OCI-LY3 (cell line): ENCODE measurements around the gene DAP.

Experiments
- H2AFZ ChIP-seq: fragments of 200-600, 300-600 bp; shearing (Covaris generic); 2 replicates; pipeline ENCODE4 v1.6.0; 2014; ENCODE audit warnings: antibody characterized with exemption, low read depth, low read length
- H3K27ac ChIP-seq: fragments of 200-600, 300-600 bp; sonication (generic); 2 replicates; pipeline ENCODE4 v1.5.1; 2014; ENCODE audit warnings: mild to moderate bottlenecking, low read length, moderate library complexity, mixed read lengths
- H3K27me3 ChIP-seq: fragments of 200-600, 300-600 bp; sonication (generic); 2 replicates; pipeline ENCODE4 v1.6.1; 2014; ENCODE audit warnings: low read depth, low read length, mixed read lengths
- H3K36me3 ChIP-seq: fragments of 200-600, 300-600 bp; sonication (generic); replicated peaks from 2 replicates; pipeline ENCODE3; 2014; ENCODE audit warnings: low read depth, low read length, mixed read lengths
- H3K4me1 ChIP-seq: fragments of 300-600, 200-600 bp; sonication (generic); 2 replicates; pipeline ENCODE4 v1.6.1; 2014; ENCODE audit warnings: low read length, mixed read lengths
- H3K4me2 ChIP-seq: fragments of 200-600, 300-600 bp; sonication (generic); 2 replicates; pipeline ENCODE4 v1.6.1; 2014; ENCODE audit warnings: low read length, mixed read lengths
- H3K4me3 ChIP-seq: fragments of 300-600, 200-600 bp; sonication (generic); 2 replicates; pipeline ENCODE4 v1.5.1; 2014; ENCODE audit warnings: antibody characterized with exemption, mild to moderate bottlenecking, low read length, moderate library complexity
- H3K79me2 ChIP-seq: fragments of 300-600, 200-600 bp; shearing (Covaris generic); 2 replicates; pipeline ENCODE4 v1.6.1; 2014; ENCODE audit warnings: mild to moderate bottlenecking, low read length, mixed read lengths
- H3K9ac ChIP-seq: fragments of 300-600, 200-600 bp; shearing (Covaris generic); 2 replicates; pipeline ENCODE4 v1.6.0; 2014; ENCODE audit warnings: mild to moderate bottlenecking, low read length, moderate library complexity
- H3K9me3 ChIP-seq: fragments of 200-600, 300-600 bp; shearing (Covaris generic); 2 replicates; pipeline ENCODE4 v1.6.1; 2014; ENCODE audit warnings: low read length, mixed read lengths; ENCODE audit not compliant: insufficient read depth
- H4K20me1 ChIP-seq: fragments of 200-600, 300-600 bp; sonication (generic); 2 replicates; pipeline ENCODE4 v1.6.1; 2016; ENCODE audit warnings: low read length, mixed read lengths; ENCODE audit not compliant: insufficient read depth
- EZH2phosphoT487 ChIP-seq: fragments of 200-600 bp; shearing (Covaris generic); IDR thresholded peaks from 2 replicates; pipeline ENCODE4 v1.6.1; 2018; ENCODE audit warnings: antibody characterized with exemption, mixed run types, low read depth
- TF ChIP-seq, protein P1 (sequence below): fragments of 200-600, 300-600 bp; sonication (generic); IDR thresholded peaks from 2 replicates; pipeline ENCODE4 v1.5.1; 2014; ENCODE audit warnings: antibody characterized with exemption, low read length, low read depth

Gene DAP

DNA sequence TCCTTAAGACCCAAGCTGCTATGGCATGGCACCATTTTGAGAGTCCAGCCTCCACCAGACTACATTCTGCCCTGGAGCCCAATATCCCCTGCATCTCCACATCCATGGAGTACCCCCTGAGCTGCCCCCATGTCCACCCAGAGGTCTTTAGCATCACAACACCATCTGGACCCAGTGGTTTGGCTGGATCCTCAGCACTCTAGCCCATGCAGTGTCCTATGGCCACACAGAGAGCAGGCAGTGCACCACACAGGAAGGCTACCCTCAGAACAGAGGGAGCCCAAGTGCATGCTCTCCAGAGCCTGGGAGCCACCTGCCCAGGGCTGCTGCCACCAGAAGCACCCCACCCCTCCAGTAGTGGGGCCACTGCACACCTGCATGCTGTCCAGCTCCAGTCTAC lies 18.6 kb upstream of the DAP start:
- H3K4me3 ChIP-seq = no peak overlapping the region
- no peaks in the 10 kb centered on the region for H3K4me1 ChIP-seq
- H4K20me1 ChIP-seq = no peaks in the 10 kb centered on the region
- H3K9ac ChIP-seq = no peak overlapping the region
- H3K27ac ChIP-seq = no peak overlapping the region
- no peaks in the 10 kb centered on the region for H3K79me2 ChIP-seq
- no peaks in the 10 kb centered on the region for H3K27me3 ChIP-seq
- no peaks in the 10 kb centered on the region for H3K9me3 ChIP-seq
- TF ChIP-seq, protein P1, sequence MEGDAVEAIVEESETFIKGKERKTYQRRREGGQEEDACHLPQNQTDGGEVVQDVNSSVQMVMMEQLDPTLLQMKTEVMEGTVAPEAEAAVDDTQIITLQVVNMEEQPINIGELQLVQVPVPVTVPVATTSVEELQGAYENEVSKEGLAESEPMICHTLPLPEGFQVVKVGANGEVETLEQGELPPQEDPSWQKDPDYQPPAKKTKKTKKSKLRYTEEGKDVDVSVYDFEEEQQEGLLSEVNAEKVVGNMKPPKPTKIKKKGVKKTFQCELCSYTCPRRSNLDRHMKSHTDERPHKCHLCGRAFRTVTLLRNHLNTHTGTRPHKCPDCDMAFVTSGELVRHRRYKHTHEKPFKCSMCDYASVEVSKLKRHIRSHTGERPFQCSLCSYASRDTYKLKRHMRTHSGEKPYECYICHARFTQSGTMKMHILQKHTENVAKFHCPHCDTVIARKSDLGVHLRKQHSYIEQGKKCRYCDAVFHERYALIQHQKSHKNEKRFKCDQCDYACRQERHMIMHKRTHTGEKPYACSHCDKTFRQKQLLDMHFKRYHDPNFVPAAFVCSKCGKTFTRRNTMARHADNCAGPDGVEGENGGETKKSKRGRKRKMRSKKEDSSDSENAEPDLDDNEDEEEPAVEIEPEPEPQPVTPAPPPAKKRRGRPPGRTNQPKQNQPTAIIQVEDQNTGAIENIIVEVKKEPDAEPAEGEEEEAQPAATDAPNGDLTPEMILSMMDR = no peak
- no peak for TF ChIP-seq EZH2phosphoT487
- H2AFZ ChIP-seq = no peak overlapping the region
- H3K36me3 ChIP-seq = no peaks in the 10 kb centered on the region
- no peak overlapping the region for H3K4me2 ChIP-seq

DNA sequence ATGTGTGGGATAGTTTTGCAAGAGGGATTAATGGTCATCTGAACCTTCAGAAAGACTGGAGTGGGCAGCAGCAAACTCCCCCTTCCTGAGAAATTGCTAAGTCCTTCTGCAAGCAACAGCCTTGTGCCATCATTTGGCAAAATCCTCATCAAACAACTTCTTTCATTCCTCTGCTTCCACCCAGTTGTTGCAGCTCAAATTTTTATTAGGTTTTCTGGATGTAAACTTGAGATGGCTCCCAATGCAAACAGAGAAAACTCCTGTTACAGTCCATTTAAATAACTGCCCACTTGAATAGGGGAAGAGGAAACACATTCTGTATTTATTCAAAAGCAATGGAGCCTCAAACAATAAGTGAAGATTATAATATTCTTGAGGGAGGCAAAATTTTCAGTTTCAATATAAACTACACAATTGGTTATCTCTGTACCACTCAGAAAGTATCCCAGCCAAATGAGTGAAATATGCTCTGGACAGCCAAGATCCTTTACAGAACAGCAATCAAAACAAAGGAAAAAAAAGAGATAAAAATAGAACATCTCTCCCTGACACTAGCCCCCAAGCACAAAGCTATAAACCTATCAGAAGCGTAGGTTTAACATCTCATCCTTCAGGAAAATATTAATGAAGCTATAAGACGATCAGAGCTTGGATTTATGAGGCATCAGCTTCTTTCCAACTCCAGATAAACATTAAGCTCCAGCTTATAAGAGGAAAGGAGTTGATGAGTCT lies 17.3 kb upstream of the DAP start:
- no peak overlapping the region for H3K9ac ChIP-seq
- H3K9me3 ChIP-seq = no peaks in the 10 kb centered on the region
- TF ChIP-seq, protein P1 = no peak
- TF ChIP-seq EZH2phosphoT487 = no peak
- H3K27ac ChIP-seq = no peak overlapping the region
- H3K79me2 ChIP-seq = no peaks in the 10 kb centered on the region
- no peak overlapping the region for H3K4me2 ChIP-seq
- H2AFZ ChIP-seq = no peak overlapping the region
- H3K4me3 ChIP-seq = no peak overlapping the region
- H3K27me3 ChIP-seq = no peaks in the 10 kb centered on the region
- H4K20me1 ChIP-seq = no peaks in the 10 kb centered on the region
- no peaks in the 10 kb centered on the region for H3K36me3 ChIP-seq
- H3K4me1 ChIP-seq = no peaks in the 10 kb centered on the region

DNA sequence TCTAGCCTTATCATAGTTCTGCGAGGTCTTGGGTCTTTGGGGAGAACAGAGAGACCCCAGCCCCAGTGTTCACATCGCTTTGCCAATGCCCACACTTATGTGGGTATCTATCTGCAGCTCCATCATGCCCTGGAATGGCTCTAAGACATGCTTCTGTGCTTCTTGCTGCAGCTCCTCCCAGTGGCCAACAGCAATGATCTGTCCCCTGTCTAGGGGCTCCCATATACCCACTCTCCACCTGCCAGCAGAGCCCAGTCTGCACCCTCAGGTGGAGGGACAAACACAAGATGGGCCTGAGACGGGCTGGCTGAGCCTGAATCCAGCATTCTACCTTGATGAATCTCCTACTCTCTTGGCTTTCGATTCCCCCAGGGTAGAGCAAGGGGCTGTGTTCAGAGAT lies 14.6 kb upstream of the DAP start:
- no peaks in the 10 kb centered on the region for H3K9me3 ChIP-seq
- TF ChIP-seq, protein P1 = peak; percentile 32
- TF ChIP-seq EZH2phosphoT487 = no peak
- no peak overlapping the region for H3K4me2 ChIP-seq
- H3K9ac ChIP-seq = no peak overlapping the region
- H3K27me3 ChIP-seq = no peaks in the 10 kb centered on the region
- no peak overlapping the region for H2AFZ ChIP-seq
- no peak overlapping the region for H3K4me3 ChIP-seq
- no peaks in the 10 kb centered on the region for H3K79me2 ChIP-seq
- H3K27ac ChIP-seq = no peak overlapping the region
- H3K4me1 ChIP-seq = no peaks in the 10 kb centered on the region
- H3K36me3 ChIP-seq = no peaks in the 10 kb centered on the region
- H4K20me1 ChIP-seq = no peaks in the 10 kb centered on the region

DNA sequence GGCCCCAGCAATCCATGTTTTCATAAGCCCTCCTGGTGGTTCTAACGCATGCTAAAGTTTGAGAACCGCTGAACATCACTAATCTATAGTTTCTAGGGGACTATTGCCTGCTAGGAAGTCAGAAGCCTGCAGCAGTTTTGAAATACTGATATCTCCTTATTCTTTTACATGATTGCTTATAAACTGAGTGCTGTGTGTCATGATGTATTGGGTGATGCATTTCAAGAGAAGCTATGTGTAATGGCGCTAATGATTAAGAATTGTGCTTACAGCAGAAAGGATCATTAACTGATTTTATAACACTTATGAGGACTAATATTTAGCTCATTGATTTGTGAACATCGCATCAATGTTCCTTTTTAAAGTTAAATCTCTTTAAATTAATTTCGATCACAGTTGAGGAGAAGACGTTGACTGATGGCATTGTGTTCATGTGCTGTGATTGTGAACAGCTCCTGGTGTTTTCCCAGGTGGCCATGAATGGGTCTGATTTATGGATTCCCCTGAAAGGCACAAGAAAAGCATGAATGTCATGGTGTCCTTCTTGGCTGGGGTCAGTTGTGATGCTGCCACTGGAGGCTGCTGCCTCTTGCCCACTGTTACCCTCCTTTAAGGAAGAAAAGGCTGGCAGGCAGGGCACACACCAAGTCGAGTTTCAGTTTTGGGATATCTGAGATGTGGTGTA lies 12.0 kb upstream of the DAP start:
- H3K4me3 ChIP-seq = no peak overlapping the region
- H4K20me1 ChIP-seq = no peaks in the 10 kb centered on the region
- no peaks in the 10 kb centered on the region for H3K36me3 ChIP-seq
- no peaks in the 10 kb centered on the region for H3K79me2 ChIP-seq
- H3K27ac ChIP-seq = no peak overlapping the region
- no peak for TF ChIP-seq EZH2phosphoT487
- TF ChIP-seq, protein P1 = no peak
- peaks cover 8% of the 10 kb centered on the region for H3K4me1 ChIP-seq
- H3K27me3 ChIP-seq = no peaks in the 10 kb centered on the region
- no peak overlapping the region for H2AFZ ChIP-seq
- no peak overlapping the region for H3K9ac ChIP-seq
- H3K9me3 ChIP-seq = no peaks in the 10 kb centered on the region
- H3K4me2 ChIP-seq = no peak overlapping the region
